Measurements from ENCODE around the gene SPOCK2.
A peak's percentile ranks its signal among the peaks of the same experiment; 100 is the strongest.
"Not testable (repeated sequence)": the region's sequence is repeated elsewhere in the genome, so short reads cannot be mapped to it uniquely, and the experiment has no call there.

The SPOCK2 gene

GRCh38 chr10:72087969-72088888, at the start of gene SPOCK2:
SPOCK2 (minus strand) TSS chr10:72088551; CDS start chr10:72088328, 223 bp downstream.
- DNase-seq (ENCODE audit: extremely low read depth in 1 of 2, low read depth in 1 of 2) = peak in 1 of 2 donors; percentile 57

- no peak for DNase-seq (ENCODE audit: extremely low read depth in 1 of 2, low read depth in 1 of 2)
Measured at GRCh38 chr10:72137583-72137982, 49.2 kb upstream of the SPOCK2 start.

GRCh38 chr10:72136225-72136624, 47.9 kb upstream of the SPOCK2 start:
- DNase-seq (ENCODE audit: extremely low read depth in 1 of 2, low read depth in 1 of 2) = not testable (repeated sequence)

GRCh38 chr10:72134785-72135767, 46.7 kb upstream of the SPOCK2 start:
- DNase-seq (ENCODE audit: extremely low read depth in 1 of 2, low read depth in 1 of 2) = no peak

GRCh38 chr10:72133517-72133916, 45.2 kb upstream of the SPOCK2 start:
- DNase-seq (ENCODE audit: extremely low read depth in 1 of 2, low read depth in 1 of 2) = no peak

GRCh38 chr10:72132854-72133253, 44.5 kb upstream of the SPOCK2 start:
- no peak for DNase-seq (ENCODE audit: extremely low read depth in 1 of 2, low read depth in 1 of 2)

- DNase-seq (ENCODE audit: extremely low read depth in 1 of 2, low read depth in 1 of 2) = no peak
Measured at GRCh38 chr10:72127571-72127970, 39.2 kb upstream of the SPOCK2 start.

GRCh38 chr10:72126872-72127232, 38.5 kb upstream of the SPOCK2 start:
- DNase-seq (ENCODE audit: extremely low read depth in 1 of 2, low read depth in 1 of 2) = no peak

GRCh38 chr10:72126184-72126871, 38.0 kb upstream of the SPOCK2 start:
- DNase-seq (ENCODE audit: extremely low read depth in 1 of 2, low read depth in 1 of 2) = no peak

GRCh38 chr10:72124989-72125388, 36.6 kb upstream of the SPOCK2 start:
- no peak for DNase-seq (ENCODE audit: extremely low read depth in 1 of 2, low read depth in 1 of 2)

- no peak for DNase-seq (ENCODE audit: extremely low read depth in 1 of 2, low read depth in 1 of 2)
Measured at GRCh38 chr10:72124381-72124780, 36.0 kb upstream of the SPOCK2 start.

- no peak for DNase-seq (ENCODE audit: extremely low read depth in 1 of 2, low read depth in 1 of 2)
Measured at GRCh38 chr10:72123616-72124015, 35.3 kb upstream of the SPOCK2 start.

- no peak for DNase-seq (ENCODE audit: extremely low read depth in 1 of 2, low read depth in 1 of 2)
Measured at GRCh38 chr10:72122221-72122620, 33.9 kb upstream of the SPOCK2 start.

- DNase-seq (ENCODE audit: extremely low read depth in 1 of 2, low read depth in 1 of 2) = no peak
Measured at GRCh38 chr10:72121389-72121788, 33.0 kb upstream of the SPOCK2 start.

- no peak for DNase-seq (ENCODE audit: extremely low read depth in 1 of 2, low read depth in 1 of 2)
Measured at GRCh38 chr10:72116372-72116771, 28.0 kb upstream of the SPOCK2 start.

GRCh38 chr10:72114706-72115450, 26.5 kb upstream of the SPOCK2 start:
- DNase-seq (ENCODE audit: extremely low read depth in 1 of 2, low read depth in 1 of 2) = no peak

GRCh38 chr10:72110673-72111401, 22.5 kb upstream of the SPOCK2 start:
- DNase-seq (ENCODE audit: extremely low read depth in 1 of 2, low read depth in 1 of 2) = no peak

- no peak for DNase-seq (ENCODE audit: extremely low read depth in 1 of 2, low read depth in 1 of 2)
Measured at GRCh38 chr10:72109636-72110157, 21.3 kb upstream of the SPOCK2 start.

Measured in stimulated activated CD8-positive, alpha-beta memory T cell treated with anti-CD3 and anti-CD28 coated beads, Interleukin-7, amount 100 ng/mL, for 48 hours (primary cell).